GM19452 (cell line): ENCODE results near the gene RGS16.

Experiments
- ATAC-seq: cut with Tn5 transposase; IDR thresholded peaks from one replicate; pipeline ENCODE4 v1.9.1; 2021; ENCODE audit not compliant: unreplicated experiment

The RGS16 gene

DNA sequence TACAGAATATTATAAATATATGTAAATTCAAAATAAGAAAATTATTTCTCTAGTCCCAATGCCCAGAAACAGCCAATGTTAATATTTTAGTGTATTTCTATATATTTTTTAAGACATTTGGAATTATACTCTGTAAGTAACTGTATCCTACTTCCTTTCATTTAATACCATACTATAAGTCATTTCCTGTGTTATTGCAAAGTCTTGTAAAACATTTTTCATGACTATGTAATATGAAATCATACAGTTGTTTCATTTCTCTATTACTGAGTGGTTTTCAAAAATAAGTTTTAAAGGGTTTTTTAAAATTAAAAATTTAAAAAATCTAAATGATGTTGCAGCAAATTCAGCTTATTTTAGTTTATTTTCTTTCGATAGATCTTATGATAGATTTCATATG is 17.1 kb downstream of the RGS16 start:
- no peak for ATAC-seq

DNA sequence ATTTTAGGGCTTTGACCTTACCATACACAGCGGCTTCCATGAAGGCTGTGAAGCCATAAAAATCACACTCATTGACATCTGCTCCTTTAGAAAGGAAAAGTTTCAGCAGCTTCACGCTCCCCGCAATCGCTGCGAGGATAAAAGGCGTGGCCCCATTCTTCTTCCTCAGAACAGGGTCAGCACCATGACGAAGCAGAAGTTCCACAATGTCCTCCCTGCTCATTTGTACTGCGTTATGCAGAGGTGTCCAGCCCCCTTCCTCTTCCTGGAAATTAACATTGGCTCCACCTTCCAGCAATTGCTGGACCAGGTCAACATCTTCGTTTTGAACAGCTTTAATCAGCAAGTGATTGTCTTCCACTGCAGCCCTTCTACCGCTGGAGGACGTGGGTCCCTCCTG is 17.8 kb downstream of the RGS16 start:
- no peak for ATAC-seq

DNA sequence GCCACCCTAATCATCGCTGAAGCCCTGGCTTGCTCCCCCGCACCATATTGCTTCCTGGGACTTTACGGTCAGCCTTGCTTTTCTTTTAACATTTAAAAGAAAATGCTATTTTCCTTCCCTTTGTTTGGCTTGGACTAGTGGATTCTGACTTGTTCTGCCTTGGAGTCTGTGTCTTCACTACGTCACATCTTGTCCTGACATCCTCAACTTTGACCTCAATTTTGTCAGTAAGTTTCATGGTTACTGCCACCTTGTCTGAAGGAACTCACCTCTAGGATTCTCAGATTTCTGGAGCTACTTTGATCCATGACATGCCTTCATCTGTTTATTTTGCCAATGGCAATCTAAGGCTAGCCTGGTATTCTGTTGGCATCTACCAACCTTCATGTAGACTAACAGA is 19.4 kb downstream of the RGS16 start:
- no peak for ATAC-seq

DNA sequence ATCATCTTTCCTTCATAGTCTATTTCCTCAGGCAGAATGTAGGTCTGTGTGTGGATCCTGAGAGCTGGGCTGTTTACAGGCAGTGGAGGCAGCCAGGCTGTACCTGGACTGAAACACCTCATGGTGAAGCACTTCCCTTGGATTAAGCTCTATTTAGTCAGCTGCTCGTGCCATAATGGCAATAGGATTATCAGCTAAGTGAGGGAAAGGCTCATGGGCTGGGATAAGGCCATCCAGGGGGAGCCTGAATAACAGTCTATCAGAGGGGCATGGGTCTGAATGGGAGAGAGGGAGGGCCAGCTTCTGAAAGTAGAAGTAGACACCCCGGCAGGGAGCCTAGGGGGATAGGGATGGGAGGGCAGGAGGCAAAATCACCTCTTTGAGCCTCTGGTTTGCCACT is 23.5 kb downstream of the RGS16 start:
- ATAC-seq: no peak

DNA sequence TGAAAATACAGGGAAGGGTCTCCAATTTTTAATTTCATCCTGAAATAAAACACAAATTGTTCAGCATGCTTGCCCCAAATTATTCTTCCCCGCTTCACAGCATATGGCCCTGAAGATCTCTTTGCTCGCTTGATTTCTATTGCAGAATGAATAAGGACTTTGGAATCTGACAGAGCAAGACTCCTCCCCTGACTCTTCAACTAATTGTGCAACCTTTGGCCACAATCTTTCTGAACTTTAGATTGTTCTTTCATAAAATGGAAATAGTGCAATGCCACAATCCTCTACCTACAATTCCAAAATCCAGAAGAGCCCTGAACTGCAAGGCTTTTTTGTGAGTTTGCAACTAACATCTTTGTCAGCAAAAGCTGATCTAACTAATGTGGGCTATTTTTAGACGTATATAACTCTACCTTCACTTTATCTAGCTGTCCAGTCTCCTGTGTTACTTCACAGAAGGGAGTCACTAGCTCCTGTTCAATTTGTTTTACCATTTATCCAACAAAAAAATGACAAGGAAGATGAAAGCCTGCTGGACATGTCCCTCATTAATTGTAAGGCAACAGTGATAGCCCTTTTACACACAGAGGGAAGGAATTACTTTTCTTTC is 28.5 kb downstream of the RGS16 start:
- ATAC-seq: no peak

DNA sequence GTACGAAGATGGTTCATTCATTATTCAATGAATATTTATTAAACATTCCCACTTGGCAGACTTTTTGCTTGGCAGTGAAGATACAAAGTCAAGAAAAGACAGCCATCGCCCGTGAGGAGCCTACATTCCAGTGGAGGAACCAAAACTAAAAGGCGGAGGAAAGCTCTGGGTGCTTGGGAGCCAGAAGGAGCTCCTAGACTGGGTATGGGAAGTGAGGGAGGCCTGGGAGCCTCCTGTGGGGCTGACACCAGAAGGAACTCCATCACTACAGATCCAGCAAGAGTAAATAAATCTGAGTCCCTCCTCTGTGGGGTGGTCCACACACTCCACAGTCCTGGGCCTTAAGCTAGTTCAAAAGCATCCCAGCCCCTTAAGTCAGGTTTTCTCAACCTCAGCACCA is 30.0 kb downstream of the RGS16 start:
- ATAC-seq: no peak

DNA sequence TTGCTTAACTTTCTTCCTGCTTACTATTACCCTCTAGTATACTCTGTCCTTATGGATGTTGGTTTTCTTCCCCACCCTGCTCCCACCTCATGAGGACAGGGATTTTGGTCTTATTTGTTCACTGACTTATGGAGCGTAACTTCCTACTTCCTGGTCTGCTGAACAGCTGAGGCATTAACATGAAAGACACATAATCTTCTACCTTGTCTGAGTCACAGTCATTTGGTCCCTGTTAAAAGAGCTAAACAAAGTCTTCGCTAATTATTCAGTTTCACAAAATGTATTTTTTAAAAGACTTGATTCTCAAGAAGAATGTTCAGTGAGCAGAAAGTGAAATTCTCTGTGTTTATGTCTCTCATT is 33.6 kb downstream of the RGS16 start:
- no peak for ATAC-seq

DNA sequence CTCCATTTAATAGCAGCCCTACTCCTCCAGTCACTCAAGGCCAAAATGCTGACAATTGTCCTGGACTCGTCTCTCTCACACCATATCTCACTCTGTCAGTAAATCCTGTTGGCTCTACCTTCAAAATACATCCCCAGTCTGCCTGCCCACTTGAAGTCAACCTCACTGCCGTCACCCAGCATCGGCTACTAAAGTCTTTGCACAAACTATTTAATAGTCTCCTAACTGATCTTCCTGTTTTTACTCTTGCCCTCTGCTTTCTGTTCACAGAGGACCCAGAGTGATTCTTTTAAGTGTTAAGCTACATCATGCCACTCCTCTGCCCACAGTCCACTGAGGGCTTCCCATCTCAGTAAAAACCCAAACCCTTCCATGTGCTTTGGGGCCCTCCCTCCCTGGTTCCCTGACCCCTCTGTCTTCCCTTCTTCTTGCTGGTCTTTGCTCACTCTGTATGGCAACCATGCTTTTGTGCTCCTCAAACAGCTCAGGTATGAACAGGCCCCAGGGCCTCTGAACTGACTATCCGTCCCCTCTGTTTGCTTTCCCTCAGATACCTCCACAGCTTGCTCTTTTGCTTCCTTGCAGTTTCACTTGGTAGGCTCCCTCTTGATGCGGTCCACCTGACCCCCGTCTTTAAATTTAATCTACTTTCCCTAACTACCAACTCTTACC is 34.1 kb downstream of the RGS16 start:
- ATAC-seq: no peak

DNA sequence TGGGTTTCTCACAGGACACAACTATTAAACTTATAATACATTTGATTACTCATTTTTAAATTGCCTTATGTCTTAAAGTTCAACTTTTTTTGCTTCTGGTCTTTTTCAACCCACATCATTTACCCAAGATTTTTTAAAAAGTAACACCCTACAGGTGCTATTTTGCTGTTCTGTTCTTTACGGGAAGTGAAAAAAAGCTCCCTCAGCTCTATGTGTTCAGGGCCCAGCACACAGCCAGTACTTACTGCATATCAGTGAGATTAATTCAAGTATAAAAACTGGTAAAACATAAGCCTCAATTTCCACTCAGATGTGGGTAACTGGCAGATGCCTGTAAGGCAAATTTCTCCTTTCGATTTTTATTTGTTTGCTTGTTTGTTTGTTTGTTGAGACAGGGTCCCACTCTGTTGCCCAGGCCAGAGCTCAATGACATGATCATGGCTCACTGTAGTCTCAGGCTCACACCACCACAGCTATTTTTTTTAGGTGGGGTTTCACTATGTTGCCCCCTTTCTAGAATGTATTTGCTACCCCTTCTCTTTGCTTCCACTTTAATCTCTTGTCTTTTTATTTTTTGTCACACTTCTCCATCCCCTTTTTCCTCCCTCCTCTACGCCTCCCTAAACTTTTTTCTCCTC is 35.4 kb downstream of the RGS16 start:
- ATAC-seq: no peak

DNA sequence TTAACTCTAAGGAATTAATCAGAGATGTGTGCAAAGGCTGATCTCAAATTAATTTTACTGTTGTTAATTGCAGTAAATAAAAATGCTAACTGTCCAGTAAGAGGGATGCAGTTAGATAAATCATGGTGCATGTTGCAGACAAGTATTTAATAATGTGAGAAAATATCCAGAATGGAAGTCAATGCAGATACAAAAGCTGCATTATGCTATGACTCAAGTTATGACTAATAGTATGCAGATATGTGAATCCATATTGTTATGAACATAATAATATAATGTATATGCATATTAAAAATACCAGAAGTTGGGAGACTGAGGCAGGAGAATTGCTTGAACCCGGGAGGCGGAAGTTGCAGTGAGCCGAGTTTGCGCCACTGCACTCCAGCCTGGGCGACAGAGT is 36.6 kb downstream of the RGS16 start:
- ATAC-seq: no peak

DNA sequence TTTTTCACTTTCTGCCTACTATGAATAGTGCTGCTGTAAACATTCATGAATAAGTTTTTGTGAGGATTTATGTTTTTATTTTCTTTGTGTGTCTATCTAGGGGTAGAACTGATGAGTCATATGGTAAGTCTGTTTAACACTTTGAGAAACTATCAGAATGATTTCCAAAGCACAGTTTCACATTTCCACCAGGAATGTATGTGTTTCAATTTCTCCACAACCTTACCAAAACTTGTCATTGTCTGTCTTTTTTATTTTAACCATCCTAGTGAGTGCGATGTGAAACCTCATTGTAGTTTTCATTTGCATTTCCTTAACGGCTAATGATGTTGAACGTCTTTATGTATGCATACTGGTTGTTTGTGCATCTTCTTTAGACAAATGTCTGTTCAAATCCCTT is 38.7 kb downstream of the RGS16 start:
- ATAC-seq: no peak

DNA sequence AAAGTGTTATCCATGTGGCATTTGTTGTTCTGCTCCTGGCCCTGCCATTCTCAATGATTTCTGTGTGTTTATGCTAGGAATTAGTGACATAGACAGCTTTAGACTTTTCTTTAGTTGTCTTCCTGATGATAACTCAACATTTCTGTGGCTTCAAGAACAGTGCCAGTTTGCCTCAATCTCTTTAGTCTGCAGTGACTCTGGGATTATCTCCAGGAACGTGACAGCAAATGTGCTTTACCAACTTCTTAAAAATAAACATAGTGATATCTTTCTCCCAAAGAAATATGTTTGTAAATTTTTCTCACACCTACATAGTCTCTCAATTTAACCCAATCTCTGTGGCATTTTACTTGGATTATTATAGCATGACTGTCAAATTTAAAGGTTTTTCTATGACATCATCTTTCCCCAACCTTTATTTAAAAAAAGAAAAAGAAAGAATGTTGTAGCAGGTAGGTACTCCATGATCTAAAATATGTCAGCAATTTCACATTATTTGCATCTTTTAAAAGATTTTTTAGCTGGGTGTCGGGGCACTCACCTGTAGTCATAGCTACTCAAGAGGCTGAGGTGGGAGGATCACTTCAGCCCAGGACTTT is 39.7 kb downstream of the RGS16 start:
- ATAC-seq: no peak

DNA sequence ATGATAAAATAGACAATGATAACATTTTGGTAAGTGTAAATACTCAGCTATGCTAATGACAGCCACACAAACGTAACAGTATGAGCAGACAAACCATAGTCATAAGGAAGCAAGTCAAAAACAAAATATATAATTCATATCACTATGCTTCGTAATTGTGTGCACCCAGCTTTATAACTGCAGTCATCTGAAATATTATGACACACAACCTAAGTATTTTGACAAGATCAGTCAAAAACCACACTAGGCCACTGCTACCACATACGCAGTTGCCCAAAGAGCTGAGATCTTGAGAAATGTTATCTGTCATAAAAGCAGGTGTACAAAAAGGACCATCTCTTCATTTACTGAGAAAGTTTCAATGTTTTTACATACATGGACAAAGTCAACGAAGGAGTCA is 41.1 kb downstream of the RGS16 start:
- ATAC-seq: no peak

DNA sequence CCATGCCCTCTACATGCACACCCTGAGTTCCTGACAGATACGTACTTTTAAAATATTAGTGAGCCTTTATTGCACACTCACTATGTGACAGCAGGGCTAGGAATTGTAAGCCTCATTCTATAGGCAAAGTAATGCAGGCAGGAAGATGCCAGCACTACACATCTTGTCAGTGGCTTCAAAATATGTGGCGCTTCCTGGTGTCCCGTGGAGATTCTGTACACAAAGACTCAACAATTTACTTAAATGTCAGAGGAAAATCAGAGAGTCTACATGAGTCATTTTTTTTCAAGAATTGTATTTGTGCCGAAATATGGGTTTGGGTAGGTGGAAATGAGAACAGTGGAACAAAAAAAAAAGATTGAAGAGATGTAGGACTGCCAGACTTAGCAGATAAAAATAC is 42.7 kb downstream of the RGS16 start:
- no peak for ATAC-seq

DNA sequence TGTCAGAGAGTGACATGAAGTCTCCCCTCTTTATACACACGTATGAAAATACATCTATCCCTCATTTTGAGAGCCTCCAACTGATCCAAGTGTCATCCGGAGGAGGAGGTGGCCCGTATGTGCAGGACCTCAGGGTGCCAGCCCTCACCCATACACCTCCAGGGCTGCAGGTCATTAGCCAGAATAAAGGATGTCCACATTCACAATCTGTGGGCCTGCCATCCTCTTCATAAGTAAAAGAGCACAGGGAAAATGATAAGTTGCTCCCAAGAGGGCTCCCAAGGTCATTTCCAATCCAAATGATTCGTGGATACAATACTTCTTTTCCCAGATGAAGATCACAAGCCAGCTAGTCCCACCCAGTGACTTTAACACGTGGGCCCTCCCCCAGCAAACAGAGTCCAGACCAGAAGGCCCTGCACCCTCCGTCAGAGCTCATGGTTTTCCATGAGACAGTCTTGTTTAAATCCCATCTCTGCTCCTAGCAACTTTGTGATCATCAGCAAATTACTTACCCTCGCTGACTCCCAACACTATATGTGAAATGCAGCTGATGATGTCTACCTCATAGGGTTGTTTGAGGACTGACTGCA is 43.7 kb downstream of the RGS16 start:
- no peak for ATAC-seq

DNA sequence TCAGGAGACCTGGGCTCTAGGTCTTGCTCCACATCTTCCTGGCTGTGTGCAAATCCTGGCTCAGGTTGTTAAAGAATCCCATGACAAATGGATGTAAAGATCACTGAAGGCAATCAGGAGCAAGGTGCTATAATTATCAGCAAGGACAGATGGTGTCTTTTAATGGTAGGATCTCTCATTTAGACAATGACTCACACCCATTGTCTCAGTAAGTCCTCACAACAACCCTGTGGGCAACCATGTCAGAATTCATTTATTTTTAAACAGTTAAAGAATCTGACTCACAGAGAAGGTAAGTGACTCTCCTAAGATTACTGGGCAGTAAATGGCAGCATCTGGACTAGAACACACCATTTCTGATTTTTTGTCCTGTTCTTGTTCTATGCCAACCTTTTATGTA is 47.9 kb downstream of the RGS16 start:
- ATAC-seq: no peak

DNA sequence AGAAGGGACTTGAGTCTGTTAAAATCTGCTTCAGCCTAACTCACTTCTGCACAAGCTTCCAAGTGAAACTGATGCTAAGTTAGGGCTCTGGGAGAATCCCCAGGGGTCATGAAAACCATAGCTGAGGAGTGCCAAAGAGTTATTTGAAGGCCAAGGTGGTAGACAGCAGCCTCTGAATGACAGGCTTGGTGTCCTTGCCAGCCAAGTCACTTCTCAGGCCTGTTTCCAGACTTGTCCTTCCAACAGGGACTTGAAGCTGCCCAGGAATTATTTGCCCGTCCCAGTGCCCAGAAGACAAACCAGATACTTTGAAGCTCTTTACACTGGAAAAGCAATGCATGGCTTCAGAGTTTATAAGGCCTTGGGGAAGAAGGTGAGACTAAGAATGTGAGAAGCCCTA is 48.7 kb downstream of the RGS16 start:
- no peak for ATAC-seq

DNA sequence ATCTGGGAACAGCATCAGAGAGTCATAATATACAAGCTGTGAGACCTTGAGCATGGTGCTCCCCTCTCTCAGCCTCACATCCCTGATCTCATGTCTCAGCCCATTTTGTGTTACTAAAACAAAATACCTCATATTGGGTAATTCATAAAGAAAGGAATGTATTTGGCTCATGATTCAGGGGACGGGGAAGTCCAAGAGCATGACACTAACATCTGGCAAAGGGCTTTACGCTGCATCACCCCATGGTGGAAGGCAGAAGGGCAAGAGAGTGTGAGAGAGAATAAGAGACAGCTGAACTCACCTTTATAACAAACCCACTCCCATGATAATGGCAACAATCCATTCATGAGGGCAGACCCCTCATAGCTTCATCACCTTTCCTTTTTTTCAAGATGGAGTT is 51.7 kb downstream of the RGS16 start:
- no peak for ATAC-seq

DNA sequence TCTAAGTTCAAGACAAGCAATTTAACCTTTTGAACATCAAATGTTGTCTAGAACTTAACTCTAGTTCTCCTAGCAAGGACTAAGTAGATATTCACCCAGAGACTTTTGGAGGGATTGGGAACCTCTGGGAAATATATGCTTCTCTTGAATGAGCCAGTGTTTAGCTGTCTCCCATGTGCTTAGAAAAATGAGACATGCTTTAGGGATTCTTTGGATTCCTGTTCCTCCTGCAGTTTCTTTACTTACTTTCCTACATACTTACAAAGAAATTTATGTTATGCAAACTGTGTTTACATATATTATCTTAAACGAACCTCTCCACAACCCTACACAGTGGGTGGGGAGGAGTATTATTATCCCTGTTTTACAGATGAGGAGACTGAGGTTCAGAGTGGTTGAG is 54.4 kb downstream of the RGS16 start:
- ATAC-seq: no peak

DNA sequence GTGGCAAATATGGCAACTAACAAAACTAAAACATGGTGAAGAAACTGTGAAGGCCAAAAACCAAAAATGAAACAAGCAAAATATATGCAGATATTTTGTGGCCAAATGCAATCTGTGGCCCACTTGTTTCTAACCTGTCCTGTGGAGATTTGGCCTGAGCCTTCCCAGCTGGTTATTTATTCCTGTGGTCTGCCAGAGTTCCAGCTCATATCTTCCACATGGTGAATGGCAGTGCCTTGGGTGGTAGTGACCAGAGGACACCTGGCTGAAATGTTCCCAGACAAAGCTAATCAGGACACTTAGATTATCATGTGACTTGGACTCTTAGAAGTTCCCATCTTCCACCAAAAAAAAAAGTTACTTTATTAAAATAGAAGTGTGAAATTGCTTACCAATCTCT is 54.8 kb downstream of the RGS16 start:
- no peak for ATAC-seq
